GM19468 (cell line): Measurements from ENCODE around the gene NBPF1.
"Not testable (repeated sequence)": the region's sequence is repeated elsewhere in the genome, so short reads cannot be mapped to it uniquely, and the experiment has no call there.

Experiments
- ATAC-seq: cut with Tn5 transposase; IDR thresholded peaks from one replicate; pipeline ENCODE4 v1.9.1; 2021; ENCODE audit warnings: mild to moderate bottlenecking, moderate library complexity, moderate number of reproducible peaks; ENCODE audit not compliant: unreplicated experiment; ENCODE audit errors: extremely low read depth

NBPF1 gene

DNA sequence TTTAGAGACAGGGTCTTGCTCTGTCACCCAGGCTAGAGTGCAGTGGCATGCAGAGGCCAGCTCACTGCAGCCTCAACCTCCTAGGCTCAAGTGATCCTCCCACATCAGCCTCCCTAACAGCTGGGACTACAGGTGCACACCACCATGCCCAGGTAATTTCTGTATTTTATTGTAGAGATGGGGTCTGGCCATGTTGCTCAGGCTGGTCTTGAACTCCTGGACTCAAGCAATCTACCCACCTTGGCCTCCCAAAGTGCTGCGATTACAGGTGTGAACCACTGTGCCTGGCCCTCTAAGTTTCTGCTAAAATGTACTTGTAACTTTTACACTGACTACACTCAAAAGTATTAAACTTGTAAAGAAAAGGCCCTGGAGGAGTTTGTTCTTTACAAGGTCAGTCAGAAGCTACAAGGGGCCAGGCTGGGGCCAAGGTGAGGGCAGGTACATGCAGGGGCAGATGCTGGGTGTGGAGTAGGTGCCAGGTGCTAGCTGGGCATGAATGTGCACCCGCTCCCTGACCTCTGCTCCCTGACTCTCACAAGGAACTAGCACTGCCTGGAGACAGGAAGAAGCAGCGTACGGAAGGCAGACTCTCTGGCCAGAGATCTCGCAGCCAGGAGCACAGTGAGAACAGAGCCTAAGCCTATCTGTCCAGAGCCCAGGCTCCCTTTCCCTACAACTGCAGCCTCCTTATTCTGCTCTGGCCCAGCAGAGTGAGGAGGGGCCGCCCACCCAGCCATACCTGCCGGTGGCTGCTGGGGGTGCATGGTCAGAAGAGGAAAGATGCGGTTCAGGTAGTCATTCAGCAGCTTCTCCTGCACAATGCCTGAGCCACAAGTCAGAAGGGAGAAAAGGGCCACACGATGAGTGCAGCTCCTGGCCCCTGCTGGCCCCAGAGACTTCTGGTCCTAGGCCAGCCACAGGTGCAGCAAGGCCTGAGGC lies 28.9 kb upstream of the NBPF1 start:
- not testable (repeated sequence) for ATAC-seq

GRCh38 chr1:16641159-16641975 lies 28.0 kb upstream of the NBPF1 start:
- ATAC-seq, result not testable (repeated sequence)

DNA sequence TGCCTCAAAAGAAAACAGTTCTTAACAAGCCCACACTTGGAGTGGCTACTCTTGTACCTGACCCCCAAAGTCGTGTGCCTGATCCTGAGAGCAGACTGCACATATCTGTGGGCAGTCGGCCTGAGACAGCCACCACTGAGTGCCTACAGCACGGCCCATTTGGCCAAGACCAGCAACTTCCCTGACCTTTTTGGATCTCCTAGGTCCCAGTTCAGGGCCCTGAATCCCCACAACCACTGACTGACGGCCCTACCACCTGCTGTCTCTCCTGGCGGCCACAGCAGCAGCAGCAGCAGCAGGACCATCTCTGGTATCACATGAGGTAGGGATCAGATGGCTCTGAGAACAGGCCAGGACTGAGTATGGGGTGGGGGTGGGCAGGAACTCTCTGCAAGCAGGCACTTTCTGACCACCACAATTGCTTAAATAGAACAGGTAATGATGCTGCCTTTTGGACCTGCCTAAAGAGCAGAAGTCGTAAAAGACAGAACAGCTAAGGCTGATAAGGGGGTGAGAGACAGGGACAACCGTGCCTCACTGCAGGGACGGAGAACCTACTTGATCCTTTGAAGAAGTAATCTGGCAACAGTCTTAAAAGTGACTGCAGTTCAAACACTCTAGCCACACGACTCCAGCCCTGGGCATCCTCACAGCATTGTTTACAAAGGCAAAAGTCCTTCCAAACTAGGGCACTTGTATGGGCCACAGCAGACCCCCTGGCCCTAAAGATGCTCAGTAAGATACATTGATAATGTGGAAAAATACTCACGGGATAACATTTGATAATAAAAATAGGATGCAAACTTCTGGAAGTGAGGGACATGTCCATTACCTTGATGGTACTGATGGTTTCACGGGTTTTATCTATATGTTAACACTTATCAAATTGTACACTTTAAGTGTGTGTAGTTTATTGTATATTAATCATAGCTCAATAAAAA lies 26.0 kb upstream of the NBPF1 start:
- not testable (repeated sequence) for ATAC-seq

- ATAC-seq, result not testable (repeated sequence)
Measured at GRCh38 chr1:16637941-16638778, 24.8 kb upstream of the NBPF1 start.

DNA sequence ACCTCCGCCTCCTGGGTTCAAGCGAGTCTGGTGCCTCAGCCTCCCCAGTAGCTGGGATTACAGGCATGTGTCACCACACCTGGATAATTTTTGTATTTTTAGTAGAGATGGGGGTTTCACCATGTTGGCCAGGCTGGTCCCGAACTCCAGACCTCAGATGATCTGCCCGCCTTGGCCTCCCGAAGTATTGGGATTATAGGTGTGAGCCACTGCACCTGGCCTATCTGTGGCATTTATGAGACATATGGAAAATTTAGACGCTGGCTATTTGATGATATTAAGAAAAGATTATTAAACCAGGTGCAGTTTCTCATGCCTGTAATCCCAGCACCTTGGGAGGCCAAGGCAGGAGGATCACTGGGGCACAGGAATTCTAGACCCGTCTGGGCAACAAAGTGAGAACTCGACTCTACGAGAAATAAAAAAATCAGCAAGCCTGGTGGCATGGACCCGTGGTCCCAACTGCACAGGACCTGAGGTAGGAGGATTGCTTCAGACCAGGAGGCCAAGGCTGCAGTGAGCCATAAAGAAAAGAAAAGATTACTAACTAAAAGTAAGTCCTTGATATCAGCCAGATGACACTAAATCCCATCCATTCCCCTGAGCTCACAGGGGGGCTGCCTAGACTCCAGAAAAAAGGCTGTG lies 23.3 kb upstream of the NBPF1 start:
- ATAC-seq, result not testable (repeated sequence)

GRCh38 chr1:16635959-16636358 lies 22.6 kb upstream of the NBPF1 start:
- ATAC-seq, result not testable (repeated sequence)

- ATAC-seq, result not testable (repeated sequence)
Measured at GRCh38 chr1:16633540-16634282, 20.3 kb upstream of the NBPF1 start.

- not testable (repeated sequence) for ATAC-seq
Measured at GRCh38 chr1:16632044-16632850, 18.9 kb upstream of the NBPF1 start.

GRCh38 chr1:16631248-16632043 lies 18.1 kb upstream of the NBPF1 start:
- no peak for ATAC-seq

- no peak for ATAC-seq
Measured at GRCh38 chr1:16630661-16631247, 17.4 kb upstream of the NBPF1 start.

- ATAC-seq, result not testable (repeated sequence)
Measured at GRCh38 chr1:16629916-16630530, 16.7 kb upstream of the NBPF1 start.

- ATAC-seq, result no peak
Measured at GRCh38 chr1:16628361-16629111, 15.2 kb upstream of the NBPF1 start.

DNA sequence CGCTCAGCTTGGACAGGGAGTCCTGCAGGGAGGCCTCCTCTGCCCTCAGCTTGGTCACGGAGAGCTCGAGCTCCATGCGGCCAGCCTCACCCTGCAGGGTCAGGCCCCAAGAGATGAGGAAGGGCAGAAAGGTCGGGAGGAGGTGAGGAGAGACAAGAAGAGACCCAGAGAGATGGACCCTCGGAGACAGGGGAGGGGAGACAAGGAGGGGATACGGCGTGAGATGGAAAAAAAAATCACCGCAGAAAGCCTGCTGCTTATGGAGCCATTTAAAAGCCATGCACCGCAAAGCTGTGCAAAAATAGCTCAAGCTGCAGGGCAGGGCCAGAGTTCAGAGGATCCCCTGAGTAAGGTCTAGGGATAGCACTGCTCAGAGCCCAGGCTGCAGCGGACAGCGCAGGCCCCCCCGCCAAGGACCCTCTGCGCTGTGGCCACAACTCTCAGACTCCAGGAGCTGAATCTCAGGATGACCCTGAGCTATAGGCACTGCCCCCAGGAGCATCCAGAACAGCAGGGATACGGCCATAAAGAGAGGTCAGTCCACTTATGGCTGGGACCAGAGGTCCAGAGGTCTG lies 13.1 kb upstream of the NBPF1 start:
- not testable (repeated sequence) for ATAC-seq
